B cell (primary cell): ENCODE results near the gene SENP2.

Source experiments
- CTCF ChIP-seq: fragments of 200-600 bp; IDR thresholded peaks from one replicate; pipeline ENCODE4 v1.8.0; 2022; ENCODE audit warnings: antibody characterized with exemption, mild to moderate bottlenecking
- EZH2 ChIP-seq: IDR thresholded peaks from 2 replicates; pipeline ENCODE4 v1.6.1; 2012; ENCODE audit warnings: borderline replicate concordance, low read depth, mild to moderate bottlenecking, moderate library complexity, low read length; ENCODE audit not compliant: insufficient read depth, poor library complexity, severe bottlenecking

GRCh38 chr3:185653949-185654757, 68.1 kb downstream of the SENP2 start:
- TF ChIP-seq CTCF (no peak), EZH2 (no peak)
